ENCODE measurements around the gene KCTD1. TPM values are rescaled to one million over a fixed set of nuclear protein-coding genes. Genes with fewer than 3 reads are reported as not detected.

KCTD1 gene
- total and polyA plus RNA-seq, 2 donors (not counting 1 experiment from before 2014, with no cell fraction given): 2.3 to 5.0 TPM

DNA sequence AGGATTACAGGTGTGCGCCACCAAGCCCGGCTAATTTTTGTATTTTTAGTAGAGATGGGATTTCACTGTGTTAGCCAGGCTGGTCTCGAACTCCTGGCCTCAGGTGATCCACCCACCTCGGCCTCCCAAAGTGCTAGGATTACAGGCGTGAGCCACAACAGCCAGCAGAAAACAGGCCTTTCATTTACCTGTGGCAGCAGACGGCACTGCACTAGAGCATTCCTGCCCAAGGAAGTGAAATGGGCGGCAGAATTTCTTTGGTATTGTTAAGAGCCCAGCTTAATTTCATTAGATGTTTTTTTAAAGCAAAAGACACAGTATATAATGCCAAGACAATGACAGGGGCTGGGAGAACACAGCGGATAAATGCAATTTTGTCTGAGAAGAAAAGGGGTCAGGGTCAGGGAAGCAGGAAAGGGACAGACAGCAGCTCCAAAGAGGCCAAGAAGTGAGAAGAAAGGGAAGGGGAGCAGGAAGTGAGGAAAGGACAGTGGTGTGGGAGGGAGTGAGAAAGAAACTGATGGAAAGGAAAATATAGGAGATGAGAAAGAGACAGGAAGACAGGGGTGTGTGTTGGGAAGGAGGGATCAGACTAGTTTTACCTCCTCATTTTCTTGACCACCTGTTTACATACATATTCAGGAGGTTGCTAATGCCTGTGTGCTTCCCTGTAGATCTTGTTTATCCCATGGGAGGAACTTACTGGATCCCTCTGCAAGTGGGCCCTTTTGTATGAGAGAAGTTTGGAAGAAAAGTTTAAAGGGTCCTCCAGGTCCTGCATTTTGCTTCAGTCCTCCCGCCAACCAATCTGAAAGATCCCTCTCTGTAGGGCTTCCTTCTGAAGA, 32.5 kb downstream of the KCTD1 start:
- Histone ChIP-seq H3K4me2 (replicated peaks; ENCODE audit: low read depth, low read length, poor library complexity, severe bottlenecking) (no peak overlapping the region), H2AFZ (ENCODE audit: insufficient read depth, low read depth, low read length, poor library complexity, severe bottlenecking) (no peak overlapping the region), H3K36me3 (replicated peaks in 1 of 2; ENCODE audit: control extremely low read depth in 1 of 2, control insufficient read depth in 1 of 2, extremely low read depth in 1 of 2, insufficient read depth in 2 of 2, low read length in 1 of 2) (no peaks in the 10 kb centered on the region), H4K20me1 (ENCODE audit: control insufficient read depth, insufficient read depth, low read length, poor library complexity, severe bottlenecking) (no peaks in the 10 kb centered on the region), H3K4me3 (ENCODE audit: control extremely low read depth in 1 of 5, extremely low read depth in 1 of 5, insufficient read depth in 1 of 5, low read depth in 2 of 5, low read length in 4 of 5) (no peak overlapping the region), H3K27me3 (replicated peaks in 1 of 4; ENCODE audit: control extremely low read depth in 1 of 4, control insufficient read depth in 3 of 4, insufficient read depth in 4 of 4, low read length in 3 of 4) (no peaks in the 10 kb centered on the region), H3K9ac (ENCODE audit: low read length) (no peak overlapping the region), H3K4me1 (ENCODE audit: control insufficient read depth in 2 of 2, insufficient read depth in 2 of 2, low read length in 2 of 2) (no peaks in the 10 kb centered on the region), H3K79me2 (ENCODE audit: control insufficient read depth, insufficient read depth, low read length) (no peaks in the 10 kb centered on the region), H3K9me3 (ENCODE audit: control extremely low read depth in 1 of 3, control insufficient read depth in 2 of 3, insufficient read depth in 1 of 3, low read length in 2 of 3) (no peaks in the 10 kb centered on the region), H3K27ac (ENCODE audit: low read length in 2 of 2) (no peak overlapping the region)
- TF ChIP-seq, protein P1, sequence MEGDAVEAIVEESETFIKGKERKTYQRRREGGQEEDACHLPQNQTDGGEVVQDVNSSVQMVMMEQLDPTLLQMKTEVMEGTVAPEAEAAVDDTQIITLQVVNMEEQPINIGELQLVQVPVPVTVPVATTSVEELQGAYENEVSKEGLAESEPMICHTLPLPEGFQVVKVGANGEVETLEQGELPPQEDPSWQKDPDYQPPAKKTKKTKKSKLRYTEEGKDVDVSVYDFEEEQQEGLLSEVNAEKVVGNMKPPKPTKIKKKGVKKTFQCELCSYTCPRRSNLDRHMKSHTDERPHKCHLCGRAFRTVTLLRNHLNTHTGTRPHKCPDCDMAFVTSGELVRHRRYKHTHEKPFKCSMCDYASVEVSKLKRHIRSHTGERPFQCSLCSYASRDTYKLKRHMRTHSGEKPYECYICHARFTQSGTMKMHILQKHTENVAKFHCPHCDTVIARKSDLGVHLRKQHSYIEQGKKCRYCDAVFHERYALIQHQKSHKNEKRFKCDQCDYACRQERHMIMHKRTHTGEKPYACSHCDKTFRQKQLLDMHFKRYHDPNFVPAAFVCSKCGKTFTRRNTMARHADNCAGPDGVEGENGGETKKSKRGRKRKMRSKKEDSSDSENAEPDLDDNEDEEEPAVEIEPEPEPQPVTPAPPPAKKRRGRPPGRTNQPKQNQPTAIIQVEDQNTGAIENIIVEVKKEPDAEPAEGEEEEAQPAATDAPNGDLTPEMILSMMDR (IDR thresholded peaks at IDR 0.05): no peak
- ATAC-seq (ENCODE audit: low read depth) (no peak), DNase-seq (no peak)
- ChIA-PET CTCF (no interaction called here), POLR2A (no interaction called here)
- 100% methylated on average over 4 of the region's 9 CpGs for WGBS (ENCODE audit: insufficient coverage)
- Mint-ChIP-seq H3K27ac (no peak overlapping the region), H3K4me1 (no peaks in the 10 kb centered on the region), H3K9me3 (ENCODE audit: insufficient read depth) (no peaks in the 10 kb centered on the region), H3K4me3 (no peak overlapping the region), H3K27me3 (no peaks in the 10 kb centered on the region)
- intact Hi-C loops (cut with micrococcal nuclease): no loop called here

DNA sequence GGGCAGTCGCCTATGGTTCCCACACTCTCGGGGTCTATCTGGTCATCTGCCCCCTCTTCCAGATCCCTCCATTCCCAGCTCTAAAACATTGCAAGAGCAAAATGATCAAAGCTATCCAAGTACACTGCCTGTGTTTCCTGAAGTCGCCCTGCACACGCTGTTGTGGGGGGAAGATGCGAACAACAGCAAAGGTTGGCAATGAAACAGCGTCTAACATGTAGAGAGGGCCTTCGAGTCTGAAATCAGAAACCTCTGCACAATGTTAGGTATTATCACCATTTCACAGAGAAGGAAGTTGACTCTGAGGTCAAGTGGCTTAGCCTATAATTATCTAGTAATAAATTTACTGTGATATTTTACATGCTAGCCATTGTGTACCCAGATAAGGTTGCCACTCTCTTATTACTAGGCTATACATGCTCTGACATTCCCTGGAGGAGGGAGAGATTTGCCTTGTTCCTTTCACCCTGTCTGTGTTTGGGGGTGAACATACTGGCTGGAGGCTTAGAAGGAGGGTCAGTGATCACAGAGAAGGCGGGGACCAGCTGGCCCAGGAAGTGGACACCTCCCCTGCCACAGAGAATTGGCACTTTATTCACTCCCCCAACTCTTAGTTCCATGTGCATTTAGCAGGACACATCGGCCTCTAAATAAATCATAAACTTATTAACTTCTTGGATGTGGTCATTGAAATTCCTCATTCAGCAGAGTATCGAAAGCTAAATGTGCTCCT, 36.8 kb downstream of the KCTD1 start:
- Mint-ChIP-seq H3K27ac (no peak overlapping the region), H3K27me3 (no peaks in the 10 kb centered on the region), H3K4me1 (no peaks in the 10 kb centered on the region), H3K9me3 (ENCODE audit: insufficient read depth) (no peaks in the 10 kb centered on the region), H3K4me3 (no peak overlapping the region)
- no peak overlapping the region for H3K27ac ChIP-seq (ENCODE audit: low read length in 2 of 2)
- ATAC-seq (ENCODE audit: low read depth): no peak
- no peaks in the 10 kb centered on the region for H3K36me3 ChIP-seq (replicated peaks in 1 of 2; ENCODE audit: control extremely low read depth in 1 of 2, control insufficient read depth in 1 of 2, extremely low read depth in 1 of 2, insufficient read depth in 2 of 2, low read length in 1 of 2)
- TF ChIP-seq, protein P1 (IDR thresholded peaks at IDR 0.05): no peak
- no peak for TF ChIP-seq EZH2 (IDR thresholded peaks at IDR 0.05; ENCODE audit: borderline replicate concordance, insufficient read depth, low read depth, low read length, poor library complexity, severe bottlenecking)
- intact Hi-C loops (cut with micrococcal nuclease): no loop called here
- H3K4me1 ChIP-seq (ENCODE audit: control insufficient read depth in 2 of 2, insufficient read depth in 2 of 2, low read length in 2 of 2): no peaks in the 10 kb centered on the region
- H3K9me3 ChIP-seq (ENCODE audit: control extremely low read depth in 1 of 3, control insufficient read depth in 2 of 3, insufficient read depth in 1 of 3, low read length in 2 of 3): no peaks in the 10 kb centered on the region
- no peak overlapping the region for H3K4me2 ChIP-seq (replicated peaks; ENCODE audit: low read depth, low read length, poor library complexity, severe bottlenecking)
- H2AFZ ChIP-seq (ENCODE audit: insufficient read depth, low read depth, low read length, poor library complexity, severe bottlenecking): no peak overlapping the region
- ChIA-PET CTCF (no interaction called here), POLR2A (no interaction called here)
- no peaks in the 10 kb centered on the region for H3K79me2 ChIP-seq (ENCODE audit: control insufficient read depth, insufficient read depth, low read length)
- no peak overlapping the region for H3K4me3 ChIP-seq (ENCODE audit: control extremely low read depth in 1 of 5, extremely low read depth in 1 of 5, insufficient read depth in 1 of 5, low read depth in 2 of 5, low read length in 4 of 5)
- no peak overlapping the region for H3K9ac ChIP-seq (ENCODE audit: low read length)
- WGBS (ENCODE audit: insufficient coverage): 48% methylated on average over 4 of the region's 10 CpGs
- DNase-seq: no peak
- no peaks in the 10 kb centered on the region for H3K27me3 ChIP-seq (replicated peaks in 1 of 4; ENCODE audit: control extremely low read depth in 1 of 4, control insufficient read depth in 3 of 4, insufficient read depth in 4 of 4, low read length in 3 of 4)
- H4K20me1 ChIP-seq (ENCODE audit: control insufficient read depth, insufficient read depth, low read length, poor library complexity, severe bottlenecking): no peaks in the 10 kb centered on the region

Data from B cell (primary cell).